LNCaP clone FGC (cell line): ENCODE results near the gene MTREX.

Source experiments
- DNase-seq: peaks from one replicate; pipeline ENCODE4 v3.0.0-alpha.2; 2011; ENCODE audit warnings: low read depth
- H3K4me3 ChIP-seq: 2 replicates; pipeline ENCODE4 v1.5.1; 2011; ENCODE audit warnings: mild to moderate bottlenecking, low read depth, low read length, control low read depth
- CTCF ChIP-seq: IDR thresholded peaks from 2 replicates; pipeline ENCODE4 v1.5.1; 2012; ENCODE audit warnings: mild to moderate bottlenecking; ENCODE audit not compliant: control insufficient read depth, insufficient read depth; ENCODE audit errors: extremely low read depth

The MTREX gene

GRCh38 chr5:55441107-55441771 is 133.4 kb downstream of the MTREX start:
- H3K4me3 ChIP-seq = no peak overlapping the region
- DNase-seq = no peak
- no peak for TF ChIP-seq CTCF

- DNase-seq = no peak
- no peak overlapping the region for H3K4me3 ChIP-seq
- no peak for TF ChIP-seq CTCF
Measured at GRCh38 chr5:55441954-55442353, 134.2 kb downstream of the MTREX start.

GRCh38 chr5:55445791-55446190 is 138.0 kb downstream of the MTREX start:
- no peak overlapping the region for H3K4me3 ChIP-seq
- no peak for DNase-seq
- no peak for TF ChIP-seq CTCF

- TF ChIP-seq CTCF = no peak
- DNase-seq = no peak
- H3K4me3 ChIP-seq = no peak overlapping the region
Measured at GRCh38 chr5:55446640-55447351, 139.0 kb downstream of the MTREX start.

- no peak overlapping the region for H3K4me3 ChIP-seq
- no peak for TF ChIP-seq CTCF
- DNase-seq = no peak
Measured at GRCh38 chr5:55450050-55450765, 142.4 kb downstream of the MTREX start.

- no peak for TF ChIP-seq CTCF
- no peak for DNase-seq
Measured at GRCh38 chr5:55451976-55452375, 144.2 kb downstream of the MTREX start.

More at GRCh38 chr5:55451976-55452375, 144.2 kb downstream of the MTREX start:
- no peak overlapping the region for H3K4me3 ChIP-seq
